ENCODE results near the gene NAB2.

DNA sequence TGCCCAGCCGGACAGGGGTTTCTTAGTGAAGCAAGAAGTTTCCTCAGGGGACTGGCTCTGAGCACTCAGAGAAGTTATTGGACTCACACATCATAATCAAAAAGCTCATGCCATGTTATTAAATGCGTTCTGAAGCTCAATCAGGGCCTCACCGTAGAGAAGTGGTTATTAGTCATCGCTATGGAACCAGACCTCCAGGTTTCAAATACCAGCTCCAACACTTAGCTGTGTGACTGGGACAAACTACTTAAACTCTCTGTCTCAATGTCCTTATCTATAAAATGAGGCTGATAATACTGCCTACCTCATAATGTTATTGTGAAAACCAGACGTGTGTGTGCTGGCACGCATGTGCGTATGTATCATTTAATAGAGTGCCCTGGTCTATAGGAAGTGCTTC is 14.9 kb downstream of the NAB2 start:
- TF ChIP-seq CTCF (IDR thresholded peaks at IDR 0.05 in 8 of 11, conservative IDR thresholded peaks at IDR 0.05 in 3 of 11): no peak
- TF ChIP-seq POLR2A (IDR thresholded peaks at IDR 0.05): no peak
- TF ChIP-seq POLR2AphosphoS5 (IDR thresholded peaks at IDR 0.05): no peak

All from spleen (tissue), 7 donors.